ENCODE results near the gene ZNF473.

ZNF473 gene

GRCh38 chr19:50040967-50041366 lies 15.2 kb downstream of the ZNF473 start:
- ChIA-PET POLR2A (no interaction called here), CTCF (no interaction called here)
- no peak for TF ChIP-seq PKNOX1 (IDR thresholded peaks at IDR 0.05)
- no peak for TF ChIP-seq CTBP1 (IDR thresholded peaks at IDR 0.05; ENCODE audit: borderline replicate concordance)
- no peak for TF ChIP-seq NFRKB (IDR thresholded peaks at IDR 0.05)
- TF ChIP-seq SUZ12 (IDR thresholded peaks at IDR 0.05), result no peak
- TF ChIP-seq TARDBP (IDR thresholded peaks at IDR 0.05), result no peak
- no peak for TF ChIP-seq FOXM1 (IDR thresholded peaks at IDR 0.05; ENCODE audit: borderline replicate concordance)
- no peak for TF ChIP-seq FOXA1 (IDR thresholded peaks at IDR 0.05)
- TF ChIP-seq ARNT (IDR thresholded peaks at IDR 0.05), result no peak
- TF ChIP-seq FOXK2 (IDR thresholded peaks at IDR 0.05), result no peak
- no peak for TF ChIP-seq HDGF (IDR thresholded peaks at IDR 0.05; ENCODE audit: borderline replicate concordance)
- TF ChIP-seq ELF4 (IDR thresholded peaks at IDR 0.05), result no peak
- TF ChIP-seq BHLHE40 (IDR thresholded peaks at IDR 0.05; ENCODE audit: borderline replicate concordance), result no peak
- TF ChIP-seq ZNF384 (IDR thresholded peaks at IDR 0.05), result no peak
- no peak for TF ChIP-seq SP1 (IDR thresholded peaks at IDR 0.05)
- no peak for DNase-seq (ENCODE audit: extremely low spot score)

- CTCF ChIA-PET, result no interaction called here
- no peak for DNase-seq (ENCODE audit: extremely low spot score)
- TF ChIP-seq LEF1 (IDR thresholded peaks at IDR 0.05; ENCODE audit: borderline replicate concordance) (no peak), FOXM1 (IDR thresholded peaks at IDR 0.05; ENCODE audit: borderline replicate concordance) (no peak), NFRKB (IDR thresholded peaks at IDR 0.05) (no peak), L3MBTL2 (conservative IDR thresholded peaks at IDR 0.05) (no peak)
- POLR2A ChIA-PET, result no interaction called here
Measured at GRCh38 chr19:50042363-50043024, 16.7 kb downstream of the ZNF473 start.

GRCh38 chr19:50043967-50044366 lies 18.2 kb downstream of the ZNF473 start:
- ChIA-PET POLR2A (no interaction called here), CTCF (no interaction called here)
- TF ChIP-seq FOXA1 (IDR thresholded peaks at IDR 0.05) (no peak), ELF4 (IDR thresholded peaks at IDR 0.05) (no peak), HDGF (IDR thresholded peaks at IDR 0.05; ENCODE audit: borderline replicate concordance) (no peak), FOXK2 (IDR thresholded peaks at IDR 0.05) (no peak), NFRKB (IDR thresholded peaks at IDR 0.05) (no peak), LEF1 (IDR thresholded peaks at IDR 0.05; ENCODE audit: borderline replicate concordance) (no peak)
- no peak for DNase-seq (ENCODE audit: extremely low spot score)

- ChIA-PET CTCF (no interaction called here), POLR2A (no interaction called here)
- no peak for TF ChIP-seq PKNOX1 (IDR thresholded peaks at IDR 0.05)
- no peak for TF ChIP-seq L3MBTL2 (conservative IDR thresholded peaks at IDR 0.05)
- TF ChIP-seq FOXM1 (IDR thresholded peaks at IDR 0.05; ENCODE audit: borderline replicate concordance), result no peak
- no peak for TF ChIP-seq FOXK2 (IDR thresholded peaks at IDR 0.05)
- no peak for TF ChIP-seq ZNF384 (IDR thresholded peaks at IDR 0.05)
- no peak for DNase-seq (ENCODE audit: extremely low spot score)
Measured at GRCh38 chr19:50044922-50045321, 19.1 kb downstream of the ZNF473 start.

GRCh38 chr19:50046649-50047503 lies 21.1 kb downstream of the ZNF473 start:
- ChIA-PET CTCF (interaction anchor here (0.7 kb wide), 1 partner anchor 45 kb away, joined by 4 read pairs; no protein-coding TSS in a partner anchor), POLR2A (no interaction called here)
- peak; percentile 48 for DNase-seq (ENCODE audit: extremely low spot score)
- no peak for TF ChIP-seq FOXM1 (IDR thresholded peaks at IDR 0.05; ENCODE audit: borderline replicate concordance)
- TF ChIP-seq SUZ12 (IDR thresholded peaks at IDR 0.05), result no peak
- TF ChIP-seq ELF4 (IDR thresholded peaks at IDR 0.05), result no peak
- TF ChIP-seq ARNT (IDR thresholded peaks at IDR 0.05), result no peak
- TF ChIP-seq L3MBTL2 (conservative IDR thresholded peaks at IDR 0.05), result no peak
- no peak for TF ChIP-seq FOXA1 (IDR thresholded peaks at IDR 0.05)
- TF ChIP-seq FOXK2 (IDR thresholded peaks at IDR 0.05), result no peak
- no peak for TF ChIP-seq NFRKB (IDR thresholded peaks at IDR 0.05)
- TF ChIP-seq CTBP1 (IDR thresholded peaks at IDR 0.05; ENCODE audit: borderline replicate concordance), result no peak
- TF ChIP-seq TARDBP (IDR thresholded peaks at IDR 0.05), result no peak
- no peak for TF ChIP-seq HDGF (IDR thresholded peaks at IDR 0.05; ENCODE audit: borderline replicate concordance)
- no peak for TF ChIP-seq SP1 (IDR thresholded peaks at IDR 0.05)
- no peak for TF ChIP-seq ZNF384 (IDR thresholded peaks at IDR 0.05)

GRCh38 chr19:50047671-50048070 lies 21.9 kb downstream of the ZNF473 start:
- ChIA-PET POLR2A (no interaction called here), CTCF (interaction anchor here (0.7 kb wide), 1 partner anchor 165 kb away, joined by 5 read pairs; no protein-coding TSS in a partner anchor)
- no peak for DNase-seq (ENCODE audit: extremely low spot score)
- no peak for TF ChIP-seq PKNOX1 (IDR thresholded peaks at IDR 0.05)
- TF ChIP-seq ZNF384 (IDR thresholded peaks at IDR 0.05), result no peak
- no peak for TF ChIP-seq TARDBP (IDR thresholded peaks at IDR 0.05)
- no peak for TF ChIP-seq FOXM1 (IDR thresholded peaks at IDR 0.05; ENCODE audit: borderline replicate concordance)
- no peak for TF ChIP-seq SUZ12 (IDR thresholded peaks at IDR 0.05)
- no peak for TF ChIP-seq HDGF (IDR thresholded peaks at IDR 0.05; ENCODE audit: borderline replicate concordance)
- TF ChIP-seq FOXK2 (IDR thresholded peaks at IDR 0.05), result no peak
- TF ChIP-seq BHLHE40 (IDR thresholded peaks at IDR 0.05; ENCODE audit: borderline replicate concordance), result no peak
